HL-60 (cell line): Measurements from ENCODE around the gene SLC25A6.

Experiments
- GABPA ChIP-seq: IDR thresholded peaks from 2 replicates; pipeline ENCODE4 v1.6.1; 2012; ENCODE audit warnings: low read depth
- POLR2AphosphoS5 ChIP-seq: IDR thresholded peaks from 2 replicates; pipeline ENCODE4 v1.6.1; 2012; ENCODE audit warnings: low read depth
- SPI1 ChIP-seq: IDR thresholded peaks from 2 replicates; pipeline ENCODE4 v1.6.1; 2012; ENCODE audit warnings: low read depth, mild to moderate bottlenecking, borderline replicate concordance
- TF ChIP-seq, protein P1 (sequence below): IDR thresholded peaks from one replicate; pipeline ENCODE4 v1.5.1; 2011; ENCODE audit warnings: low read length, control low read depth, inconsistent platforms; ENCODE audit not compliant: insufficient read depth
- TF ChIP-seq, protein P2 (sequence below): IDR thresholded peaks from 2 replicates; pipeline ENCODE4 v1.6.1; 2012; ENCODE audit warnings: low read depth; ENCODE audit not compliant: insufficient replicate concordance

DNA sequence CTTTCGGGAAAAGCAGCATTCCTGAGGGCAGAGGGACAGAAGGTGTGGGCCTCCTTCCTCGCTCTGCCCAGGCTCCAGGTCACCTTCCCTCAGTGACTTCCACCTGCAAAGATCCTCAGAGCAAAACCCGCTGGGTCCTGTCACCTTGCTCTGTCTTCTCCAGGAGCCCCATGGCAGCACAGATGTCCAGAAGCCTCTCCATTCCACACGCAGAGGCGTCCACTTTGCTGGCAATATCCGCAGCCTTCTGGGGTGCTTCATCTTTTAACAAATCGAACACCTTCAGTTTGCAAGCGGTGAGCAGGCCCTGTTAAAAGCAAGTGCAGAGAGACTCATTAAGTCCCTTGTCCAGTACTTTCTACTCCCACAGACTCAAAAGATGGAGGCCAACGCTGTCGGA is 33.5 kb upstream of the SLC25A6 start:
- TF ChIP-seq, protein P1, sequence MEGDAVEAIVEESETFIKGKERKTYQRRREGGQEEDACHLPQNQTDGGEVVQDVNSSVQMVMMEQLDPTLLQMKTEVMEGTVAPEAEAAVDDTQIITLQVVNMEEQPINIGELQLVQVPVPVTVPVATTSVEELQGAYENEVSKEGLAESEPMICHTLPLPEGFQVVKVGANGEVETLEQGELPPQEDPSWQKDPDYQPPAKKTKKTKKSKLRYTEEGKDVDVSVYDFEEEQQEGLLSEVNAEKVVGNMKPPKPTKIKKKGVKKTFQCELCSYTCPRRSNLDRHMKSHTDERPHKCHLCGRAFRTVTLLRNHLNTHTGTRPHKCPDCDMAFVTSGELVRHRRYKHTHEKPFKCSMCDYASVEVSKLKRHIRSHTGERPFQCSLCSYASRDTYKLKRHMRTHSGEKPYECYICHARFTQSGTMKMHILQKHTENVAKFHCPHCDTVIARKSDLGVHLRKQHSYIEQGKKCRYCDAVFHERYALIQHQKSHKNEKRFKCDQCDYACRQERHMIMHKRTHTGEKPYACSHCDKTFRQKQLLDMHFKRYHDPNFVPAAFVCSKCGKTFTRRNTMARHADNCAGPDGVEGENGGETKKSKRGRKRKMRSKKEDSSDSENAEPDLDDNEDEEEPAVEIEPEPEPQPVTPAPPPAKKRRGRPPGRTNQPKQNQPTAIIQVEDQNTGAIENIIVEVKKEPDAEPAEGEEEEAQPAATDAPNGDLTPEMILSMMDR, result no peak
- TF ChIP-seq, protein P2, sequence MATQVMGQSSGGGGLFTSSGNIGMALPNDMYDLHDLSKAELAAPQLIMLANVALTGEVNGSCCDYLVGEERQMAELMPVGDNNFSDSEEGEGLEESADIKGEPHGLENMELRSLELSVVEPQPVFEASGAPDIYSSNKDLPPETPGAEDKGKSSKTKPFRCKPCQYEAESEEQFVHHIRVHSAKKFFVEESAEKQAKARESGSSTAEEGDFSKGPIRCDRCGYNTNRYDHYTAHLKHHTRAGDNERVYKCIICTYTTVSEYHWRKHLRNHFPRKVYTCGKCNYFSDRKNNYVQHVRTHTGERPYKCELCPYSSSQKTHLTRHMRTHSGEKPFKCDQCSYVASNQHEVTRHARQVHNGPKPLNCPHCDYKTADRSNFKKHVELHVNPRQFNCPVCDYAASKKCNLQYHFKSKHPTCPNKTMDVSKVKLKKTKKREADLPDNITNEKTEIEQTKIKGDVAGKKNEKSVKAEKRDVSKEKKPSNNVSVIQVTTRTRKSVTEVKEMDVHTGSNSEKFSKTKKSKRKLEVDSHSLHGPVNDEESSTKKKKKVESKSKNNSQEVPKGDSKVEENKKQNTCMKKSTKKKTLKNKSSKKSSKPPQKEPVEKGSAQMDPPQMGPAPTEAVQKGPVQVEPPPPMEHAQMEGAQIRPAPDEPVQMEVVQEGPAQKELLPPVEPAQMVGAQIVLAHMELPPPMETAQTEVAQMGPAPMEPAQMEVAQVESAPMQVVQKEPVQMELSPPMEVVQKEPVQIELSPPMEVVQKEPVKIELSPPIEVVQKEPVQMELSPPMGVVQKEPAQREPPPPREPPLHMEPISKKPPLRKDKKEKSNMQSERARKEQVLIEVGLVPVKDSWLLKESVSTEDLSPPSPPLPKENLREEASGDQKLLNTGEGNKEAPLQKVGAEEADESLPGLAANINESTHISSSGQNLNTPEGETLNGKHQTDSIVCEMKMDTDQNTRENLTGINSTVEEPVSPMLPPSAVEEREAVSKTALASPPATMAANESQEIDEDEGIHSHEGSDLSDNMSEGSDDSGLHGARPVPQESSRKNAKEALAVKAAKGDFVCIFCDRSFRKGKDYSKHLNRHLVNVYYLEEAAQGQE, result no peak
- no peak for TF ChIP-seq GABPA
- no peak for TF ChIP-seq POLR2AphosphoS5
- TF ChIP-seq SPI1, result no peak
